ENCODE measurements around the gene PIK3R5.

The PIK3R5 gene

GRCh38 chr17:8851600-8851999 lies 113.9 kb downstream of the PIK3R5 start:
- no peak for DNase-seq

GRCh38 chr17:8849311-8850041 lies 116.0 kb downstream of the PIK3R5 start:
- no peak for DNase-seq

GRCh38 chr17:8847891-8848290 lies 117.6 kb downstream of the PIK3R5 start:
- DNase-seq, result no peak

GRCh38 chr17:8846768-8847211 lies 118.7 kb downstream of the PIK3R5 start:
- no peak for DNase-seq

GRCh38 chr17:8844229-8845218 lies 121.0 kb downstream of the PIK3R5 start:
- no peak for DNase-seq

GRCh38 chr17:8843344-8843743 lies 122.2 kb downstream of the PIK3R5 start:
- no peak for DNase-seq

- no peak for DNase-seq
These were observed 123.7 kb downstream of the PIK3R5 start for GRCh38 chr17:8841844-8842243.

- DNase-seq, result no peak
These were observed 126.0 kb downstream of the PIK3R5 start for GRCh38 chr17:8839410-8839935.

GRCh38 chr17:8838551-8839095 lies 126.9 kb downstream of the PIK3R5 start:
- DNase-seq, result no peak

GRCh38 chr17:8837563-8838075 lies 127.9 kb downstream of the PIK3R5 start:
- no peak for DNase-seq

- no peak for DNase-seq
These were observed 128.5 kb downstream of the PIK3R5 start for GRCh38 chr17:8836821-8837562.

GRCh38 chr17:8835631-8836364 lies 129.7 kb downstream of the PIK3R5 start:
- DNase-seq, result no peak

GRCh38 chr17:8835106-8835505 lies 130.4 kb downstream of the PIK3R5 start:
- no peak for DNase-seq

GRCh38 chr17:8832711-8833352 lies 132.7 kb downstream of the PIK3R5 start:
- peak; percentile 17 for DNase-seq

- no peak for DNase-seq
These were observed 134.2 kb downstream of the PIK3R5 start for GRCh38 chr17:8831234-8831849.

GRCh38 chr17:8830141-8830540 lies 135.4 kb downstream of the PIK3R5 start:
- no peak for DNase-seq

GRCh38 chr17:8829036-8829941 lies 136.2 kb downstream of the PIK3R5 start:
- DNase-seq, result no peak
